Mesendoderm (in vitro differentiated cells): Measurements from ENCODE around the gene NPLOC4.

Experiments
- DNase-seq: peaks from one replicate; pipeline ENCODE4 v3.0.0; 2013
- H2AK5ac ChIP-seq: 2 replicates; pipeline ENCODE4 v1.6.1; 2013; ENCODE audit warnings: low read length, inconsistent platforms
- H2BK120ac ChIP-seq: 2 replicates; pipeline ENCODE4 v1.6.1; 2013; ENCODE audit warnings: low read depth, mild to moderate bottlenecking, low read length, moderate library complexity, mixed read lengths
- H2BK15ac ChIP-seq: replicated peaks from 2 replicates; pipeline ENCODE4 v1.6.1; 2013; ENCODE audit warnings: low read depth, mild to moderate bottlenecking, moderate library complexity
- H2BK5ac ChIP-seq: 2 replicates; pipeline ENCODE4 v1.6.1; 2013; ENCODE audit warnings: low read length, inconsistent platforms
- H3K18ac ChIP-seq: 2 replicates; pipeline ENCODE4 v1.6.1; 2013; ENCODE audit warnings: mild to moderate bottlenecking, low read length, mixed read lengths
- H3K23ac ChIP-seq: one replicate; pipeline ENCODE4 v1.6.1; 2013; ENCODE audit warnings: low read length
- H3K27ac ChIP-seq: 2 replicates; pipeline ENCODE4 v1.5.1; 2013; ENCODE audit warnings: low read depth, mild to moderate bottlenecking, inconsistent platforms, low read length, moderate library complexity
- H3K27me3 ChIP-seq: 2 replicates; pipeline ENCODE4 v1.6.1; 2013; ENCODE audit warnings: low read length, control low read depth, mild to moderate bottlenecking, inconsistent platforms; ENCODE audit not compliant: insufficient read depth, poor library complexity
- H3K36me3 ChIP-seq: 2 replicates; pipeline ENCODE4 v1.6.1; 2013; ENCODE audit warnings: low read length, inconsistent platforms; ENCODE audit not compliant: control insufficient read depth, insufficient read depth
- H3K4ac ChIP-seq: one replicate; pipeline ENCODE4 v1.6.1; 2013; ENCODE audit warnings: low read depth, mild to moderate bottlenecking, low read length, moderate library complexity
- H3K4me1 ChIP-seq: 2 replicates; pipeline ENCODE4 v1.6.1; 2013; ENCODE audit warnings: low read depth, low read length, inconsistent platforms; ENCODE audit not compliant: control insufficient read depth
- H3K4me2 ChIP-seq: 2 replicates; pipeline ENCODE4 v1.6.1; 2013; ENCODE audit warnings: low read length
- H3K4me3 ChIP-seq: 2 replicates; pipeline ENCODE4 v1.5.1; 2013; ENCODE audit warnings: mild to moderate bottlenecking, low read length
- H3K56ac ChIP-seq: one replicate; pipeline ENCODE4 v1.6.1; 2013; ENCODE audit warnings: low read length
- H3K79me1 ChIP-seq: 2 replicates; pipeline ENCODE4 v1.6.1; 2013; ENCODE audit warnings: low read length, inconsistent platforms
- H3K79me2 ChIP-seq: 2 replicates; pipeline ENCODE4 v1.6.1; 2013; ENCODE audit warnings: mild to moderate bottlenecking, low read length; ENCODE audit not compliant: control insufficient read depth, insufficient read depth
- H3K9ac ChIP-seq: 2 replicates; pipeline ENCODE4 v1.6.1; 2013; ENCODE audit warnings: low read length, inconsistent platforms
- H4K5ac ChIP-seq: one replicate; pipeline ENCODE4 v1.6.1; 2013; ENCODE audit warnings: low read length
- H4K8ac ChIP-seq: one replicate; pipeline ENCODE4 v1.6.1; 2013; ENCODE audit warnings: low read depth, mild to moderate bottlenecking, control low read depth, low read length, moderate library complexity
- WGBS: extraction: QIAGEN DNeasy Blood & Tissue Kit; methylation state at CpG from one replicate; pipeline ENCODE4 v1.1.7; 2013; ENCODE audit warnings: low lambda C conversion rate, missing lambda C conversion rate; ENCODE audit not compliant: insufficient coverage; ENCODE audit errors: extremely low coverage; 5-methylcytosine and 5-hydroxymethylcytosine counted together

The NPLOC4 gene

DNA sequence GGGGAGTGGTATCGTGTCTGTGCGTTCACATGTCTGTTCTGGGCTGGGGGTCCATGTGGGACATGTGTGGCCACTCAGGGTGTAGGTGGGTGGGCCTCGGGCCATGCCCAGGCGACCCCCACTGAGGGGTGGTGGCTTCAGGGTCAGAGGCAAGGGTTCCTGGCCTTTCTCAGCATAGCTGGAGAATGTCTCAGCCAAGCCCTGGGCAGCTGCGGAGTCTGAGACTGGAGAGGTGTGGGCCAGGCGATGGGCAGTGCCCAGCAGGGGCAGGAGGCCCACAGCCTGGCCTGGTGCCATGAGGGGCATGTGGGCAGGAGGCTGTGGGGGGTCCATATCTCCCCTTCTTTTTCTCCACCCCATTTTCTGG, 107.5 kb downstream of the NPLOC4 start:
- Histone ChIP-seq H3K56ac (no peak overlapping the region), H3K27me3 (no peaks in the 10 kb centered on the region)
- WGBS, result no CpG with 5 or more reads among the region's 6 CpGs

DNA sequence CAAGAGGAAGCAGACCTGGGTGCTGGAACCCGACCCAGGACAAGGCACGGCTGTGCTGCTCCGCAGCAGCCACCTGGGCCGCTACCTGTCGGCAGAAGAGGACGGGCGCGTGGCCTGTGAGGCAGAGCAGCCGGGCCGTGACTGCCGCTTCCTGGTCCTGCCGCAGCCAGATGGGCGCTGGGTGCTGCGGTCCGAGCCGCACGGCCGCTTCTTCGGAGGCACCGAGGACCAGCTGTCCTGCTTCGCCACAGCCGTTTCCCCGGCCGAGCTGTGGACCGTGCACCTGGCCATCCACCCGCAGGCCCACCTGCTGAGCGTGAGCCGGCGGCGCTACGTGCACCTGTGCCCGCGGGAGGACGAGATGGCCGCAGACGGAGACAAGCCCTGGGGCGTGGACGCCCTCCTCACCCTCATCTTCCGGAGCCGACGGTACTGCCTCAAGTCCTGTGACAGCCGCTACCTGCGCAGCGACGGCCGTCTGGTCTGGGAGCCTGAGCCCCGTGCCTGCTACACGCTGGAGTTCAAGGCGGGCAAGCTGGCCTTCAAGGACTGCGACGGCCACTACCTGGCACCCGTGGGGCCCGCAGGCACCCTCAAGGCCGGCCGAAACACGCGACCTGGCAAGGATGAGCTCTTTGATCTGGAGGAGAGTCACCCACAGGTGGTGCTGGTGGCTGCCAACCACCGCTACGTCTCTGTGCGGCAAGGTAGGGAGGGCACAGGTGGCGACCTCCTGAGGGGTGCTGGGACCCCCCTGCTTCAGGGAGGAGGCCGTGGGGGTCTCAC, 108.1 kb downstream of the NPLOC4 start:
- Histone ChIP-seq H2BK5ac (no peak overlapping the region), H4K8ac (no peak overlapping the region), H3K79me2 (no peaks in the 10 kb centered on the region), H2BK120ac (no peak overlapping the region), H3K18ac (no peak overlapping the region), H3K4me3 (no peak overlapping the region), H3K56ac (no peak overlapping the region), H3K23ac (no peak overlapping the region), H3K79me1 (no peaks in the 10 kb centered on the region), H3K4ac (no peak overlapping the region), H3K36me3 (no peaks in the 10 kb centered on the region), H3K27ac (no peak overlapping the region), H2AK5ac (no peak overlapping the region), H4K5ac (no peak overlapping the region), H3K4me1 (no peaks in the 10 kb centered on the region), H3K27me3 (no peaks in the 10 kb centered on the region), H2BK15ac (no peak overlapping the region), H3K9ac (no peak overlapping the region), H3K4me2 (no peak overlapping the region)
- no peak for DNase-seq
- WGBS, result no CpG with 5 or more reads among the region's 62 CpGs

More for the DNA sequence above, 107.5 kb downstream of the NPLOC4 start:
- Histone ChIP-seq H2BK5ac (no peak overlapping the region), H3K9ac (no peak overlapping the region), H2BK120ac (no peak overlapping the region), H3K27ac (no peak overlapping the region), H2BK15ac (no peak overlapping the region), H3K79me2 (no peaks in the 10 kb centered on the region), H3K23ac (no peak overlapping the region), H3K18ac (no peak overlapping the region), H3K4ac (no peak overlapping the region), H3K4me2 (no peak overlapping the region), H4K8ac (no peak overlapping the region), H3K79me1 (no peaks in the 10 kb centered on the region), H2AK5ac (no peak overlapping the region), H4K5ac (no peak overlapping the region), H3K4me1 (no peaks in the 10 kb centered on the region), H3K4me3 (no peak overlapping the region), H3K36me3 (no peaks in the 10 kb centered on the region)
- DNase-seq, result no peak

DNA sequence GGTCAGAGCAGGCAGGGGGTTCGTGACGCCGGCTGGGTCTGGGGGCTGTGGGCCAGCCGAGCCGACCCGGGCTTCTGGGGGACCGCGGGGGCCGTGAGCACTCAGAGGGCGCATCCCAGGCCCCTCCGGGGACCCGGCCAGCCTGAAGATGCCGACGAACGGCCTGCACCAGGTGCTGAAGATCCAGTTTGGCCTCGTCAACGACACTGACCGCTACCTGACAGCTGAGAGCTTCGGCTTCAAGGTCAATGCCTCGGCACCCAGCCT, 108.6 kb downstream of the NPLOC4 start:
- Histone ChIP-seq H3K27ac (no peak overlapping the region), H3K23ac (no peak overlapping the region), H3K9ac (no peak overlapping the region), H3K79me1 (no peaks in the 10 kb centered on the region), H3K56ac (no peak overlapping the region), H2BK15ac (no peak overlapping the region), H3K79me2 (no peaks in the 10 kb centered on the region), H4K8ac (no peak overlapping the region), H2BK120ac (no peak overlapping the region), H3K4me2 (no peak overlapping the region), H3K27me3 (no peaks in the 10 kb centered on the region), H4K5ac (no peak overlapping the region), H3K4me1 (no peaks in the 10 kb centered on the region), H3K4me3 (no peak overlapping the region), H2BK5ac (no peak overlapping the region), H3K4ac (no peak overlapping the region), H3K36me3 (no peaks in the 10 kb centered on the region), H3K18ac (no peak overlapping the region), H2AK5ac (no peak overlapping the region)
- no peak for DNase-seq
- no CpG with 5 or more reads among the region's 20 CpGs for WGBS

DNA sequence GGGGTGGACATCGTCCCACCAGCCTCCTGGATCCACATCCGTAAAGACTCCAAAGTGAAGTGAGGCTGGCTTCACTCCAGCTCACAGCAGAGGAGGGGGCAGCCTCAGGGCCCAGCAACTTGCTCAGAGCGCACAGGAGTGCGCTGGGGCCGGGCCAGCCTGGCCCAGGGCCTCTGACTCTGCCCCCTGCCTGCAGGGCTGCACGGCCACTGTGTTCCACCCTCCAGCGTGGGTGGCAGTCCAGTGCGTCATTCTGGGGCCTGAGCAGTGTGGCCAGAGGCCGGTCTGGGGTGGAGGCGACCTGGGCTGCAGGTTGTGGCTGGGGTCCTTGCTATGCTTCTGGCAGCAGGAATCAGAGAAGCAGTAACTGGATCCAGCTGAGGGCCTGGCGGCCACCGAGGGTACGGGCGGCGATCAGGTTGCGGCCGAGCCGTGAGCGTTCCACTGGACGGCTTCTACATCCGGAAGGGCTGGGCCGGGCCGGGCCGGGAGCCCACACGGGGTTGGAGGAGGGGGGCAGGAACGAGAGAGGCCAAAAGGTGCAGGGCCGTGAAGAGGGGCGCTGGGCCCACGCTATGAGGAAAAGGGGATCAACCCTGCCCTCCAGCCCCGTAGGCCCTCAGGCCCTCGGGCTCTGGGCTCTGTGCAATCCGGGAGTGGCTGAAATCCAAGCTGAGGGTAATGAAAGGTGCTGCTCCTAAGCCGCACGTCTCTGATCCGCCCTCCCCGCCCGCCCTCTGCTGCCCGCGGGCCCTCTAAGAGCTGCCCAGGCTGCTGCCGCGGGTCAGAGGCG, 109.1 kb downstream of the NPLOC4 start, which contains the start of gene FSCN2:
TSS of gene FSCN2 (plus strand) at position 787 of the 793 bp plus-strand sequence. CDS start 155 bp downstream, outside the sequence.
- H2AK5ac ChIP-seq, result no peak within 1 kb of the TSS
- H3K9ac ChIP-seq, result no peak within 1 kb of the TSS
- no CpG with 5 or more reads among the region's 42 CpGs for WGBS
- no peak within 1 kb of the TSS for H3K4me2 ChIP-seq
- H3K36me3 ChIP-seq, result no peaks in the 10 kb centered on the region
- H3K27me3 ChIP-seq, result no peaks in the 10 kb centered on the region
- H3K79me1 ChIP-seq, result no peaks in the 10 kb centered on the region
- no peak within 1 kb of the TSS for H2BK120ac ChIP-seq
- no peak within 1 kb of the TSS for H3K27ac ChIP-seq
- DNase-seq, result no peak
- H3K4me3 ChIP-seq, result no peak within 1 kb of the TSS
- no peaks in the 10 kb centered on the region for H3K4me1 ChIP-seq
- H4K8ac ChIP-seq, result no peak within 1 kb of the TSS
- no peak within 1 kb of the TSS for H3K4ac ChIP-seq
- H3K56ac ChIP-seq, result no peak within 1 kb of the TSS
- H2BK15ac ChIP-seq, result no peak within 1 kb of the TSS
- H3K79me2 ChIP-seq, result no peaks in the 10 kb centered on the region
- no peak within 1 kb of the TSS for H2BK5ac ChIP-seq
- no peak within 1 kb of the TSS for H3K18ac ChIP-seq
- H4K5ac ChIP-seq, result no peak within 1 kb of the TSS
- no peak within 1 kb of the TSS for H3K23ac ChIP-seq

DNA sequence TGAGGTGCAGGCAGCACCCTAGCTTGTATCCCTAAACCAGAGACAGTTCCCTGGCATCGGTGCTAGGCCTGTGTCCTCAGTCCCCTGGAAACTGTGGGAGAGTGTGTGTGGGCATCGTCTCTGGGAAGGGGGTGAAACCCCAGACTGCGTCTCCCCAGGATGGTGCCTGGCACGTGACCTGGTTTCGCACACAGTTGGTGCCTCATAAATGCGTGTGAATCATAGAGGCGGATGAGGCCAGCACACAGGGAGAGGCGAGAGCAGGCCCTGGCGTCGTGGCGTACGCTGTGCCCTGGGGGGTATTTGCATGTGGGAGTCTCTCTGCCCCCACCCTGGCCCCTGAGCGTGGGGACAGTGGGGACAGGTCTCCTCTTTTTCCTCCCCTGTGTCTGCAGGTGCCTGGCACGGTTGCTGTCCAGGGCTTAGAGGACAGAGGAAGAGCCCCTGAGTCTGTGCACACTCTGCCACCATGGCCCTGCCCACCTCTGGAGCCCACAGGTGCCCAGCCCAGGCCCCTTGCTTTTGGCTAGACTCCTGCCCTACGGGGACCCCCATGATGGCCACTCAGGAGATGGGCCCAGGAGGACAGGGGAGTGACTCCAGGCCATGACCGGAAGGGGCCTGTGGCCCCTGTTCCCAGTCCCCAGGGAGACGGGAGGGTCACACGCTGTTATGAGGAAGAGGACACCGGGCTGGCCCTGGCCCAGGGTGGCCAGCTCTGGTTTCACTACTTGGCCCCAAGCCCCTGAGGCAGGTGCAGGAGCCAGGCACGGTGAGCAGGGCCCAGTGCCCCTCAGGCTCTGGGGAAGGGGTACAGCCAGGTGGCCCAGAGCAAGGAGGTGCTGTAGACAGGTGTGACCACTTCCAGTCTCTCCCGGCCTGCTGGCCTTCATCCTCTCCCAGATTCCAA, 110.0 kb downstream of the NPLOC4 start:
- Histone ChIP-seq H2BK15ac (no peak overlapping the region), H4K8ac (no peak overlapping the region), H3K23ac (no peak overlapping the region), H3K36me3 (no peaks in the 10 kb centered on the region), H3K18ac (no peak overlapping the region), H2BK120ac (no peak overlapping the region), H3K56ac (no peak overlapping the region), H3K4me3 (no peak overlapping the region), H3K4ac (no peak overlapping the region), H3K79me1 (no peaks in the 10 kb centered on the region), H3K4me2 (no peak overlapping the region), H3K27ac (no peak overlapping the region), H4K5ac (no peak overlapping the region), H3K79me2 (no peaks in the 10 kb centered on the region), H3K4me1 (no peaks in the 10 kb centered on the region), H2BK5ac (no peak overlapping the region), H3K9ac (no peak overlapping the region), H2AK5ac (no peak overlapping the region), H3K27me3 (no peaks in the 10 kb centered on the region)
- DNase-seq, result no peak
- no CpG with 5 or more reads among the region's 21 CpGs for WGBS
